K562 (cell line): ENCODE results near the gene B4GALT5. TPM values are rescaled to one million over a fixed set of nuclear protein-coding genes. Genes with fewer than 3 reads are reported as not detected.
A peak's percentile ranks its signal among the peaks of the same experiment; 100 is the strongest.

Experiments used
- C11orf30 ChIP-seq: fragments of 450-650 bp; IDR thresholded peaks from 2 replicates; pipeline ENCODE4 v1.6.1; 2016; ENCODE audit warnings: low read depth, mild to moderate bottlenecking
- CBFA2T3 ChIP-seq: fragments of 450-650 bp; IDR thresholded peaks from 2 replicates; pipeline ENCODE4 v1.6.1; 2017
- CGGBP1 ChIP-seq: fragments of 250-450 bp; sonication (Bioruptor Pico); IDR thresholded peaks from 2 replicates; pipeline ENCODE4 v1.9.0; 2021; ENCODE audit warnings: mild to moderate bottlenecking
- CHD1 ChIP-seq: fragments of 200-600 bp; sonication (generic); IDR thresholded peaks from one replicate; pipeline ENCODE4 v1.6.1; 2012; ENCODE audit warnings: mild to moderate bottlenecking, moderate library complexity, low read length, inconsistent platforms
- COPS2 ChIP-seq: fragments of 450-650 bp; conservative IDR thresholded peaks from 2 replicates; pipeline ENCODE4 v1.6.1; 2016; ENCODE audit warnings: mild to moderate bottlenecking, moderate library complexity
- DPF2 ChIP-seq: fragments of 450-650 bp; IDR thresholded peaks from 2 replicates; pipeline ENCODE4 v1.6.1; 2016
- EP400 ChIP-seq: fragments of 450-650 bp; IDR thresholded peaks from 2 replicates; pipeline ENCODE4 v1.6.1; 2017; ENCODE audit warnings: antibody characterized with exemption, mild to moderate bottlenecking, moderate library complexity
- HDAC1 ChIP-seq, 2 experiments: fragments of 450-650 bp; IDR thresholded peaks; 2 replicates each; pipeline ENCODE4 v1.6.1; 2016 to 2017; ENCODE audit warnings: inconsistent platforms in 1 of 2, mild to moderate bottlenecking in 1 of 2, moderate library complexity in 1 of 2
- HDAC2 ChIP-seq: fragments of 450-650 bp; IDR thresholded peaks from 2 replicates; pipeline ENCODE4 v1.6.1; 2016; ENCODE audit warnings: mild to moderate bottlenecking
- HES1 ChIP-seq: fragments of 450-650 bp; IDR thresholded peaks from 2 replicates; pipeline ENCODE4 v1.6.1; 2016; ENCODE audit warnings: low read depth, mild to moderate bottlenecking, moderate library complexity
- MYNN ChIP-seq, 2 experiments: sonication (generic); formaldehyde crosslinking in 1 of 2; IDR thresholded peaks; 2 replicates each; pipeline versions ENCODE4 v1.5.0 to v1.6.1; 2016 to 2020; ENCODE audit warnings: antibody characterized with exemption in 1 of 2, missing genetic modification reagents in 1 of 2
- PML ChIP-seq: IDR thresholded peaks from 2 replicates; pipeline ENCODE4 v1.6.1; 2012; ENCODE audit warnings: low read length, inconsistent platforms
- POLR2AphosphoS5 ChIP-seq: IDR thresholded peaks from 2 replicates; pipeline ENCODE4 v1.6.1; 2011; ENCODE audit warnings: mild to moderate bottlenecking, low read depth, low read length, moderate library complexity; ENCODE audit not compliant: control insufficient read depth, insufficient read depth
- RCOR1 ChIP-seq, 2 experiments: IDR thresholded peaks; 2 replicates each; pipeline ENCODE4 v1.6.1; 2012; ENCODE audit warnings: low read depth in 2 of 2, low read length in 2 of 2, borderline replicate concordance in 1 of 2, improper control_type of control experiment in 1 of 2
- RERE ChIP-seq: sonication (generic); formaldehyde crosslinking; IDR thresholded peaks from 2 replicates; pipeline ENCODE4 v1.8.0; 2023; ENCODE audit warnings: missing genetic modification reagents, mild to moderate bottlenecking, borderline replicate concordance
- STAT5A ChIP-seq: IDR thresholded peaks from 2 replicates; pipeline ENCODE4 v1.6.1; 2012; ENCODE audit warnings: low read length, inconsistent platforms, borderline replicate concordance
- TBP ChIP-seq: optimal IDR thresholded peaks from 2 replicates; pipeline ENCODE3; 2011; ENCODE audit warnings: low read depth, low read length, improper control_type of control experiment
- TCF3 ChIP-seq: sonication (generic); formaldehyde crosslinking; IDR thresholded peaks from 2 replicates; pipeline ENCODE4 v1.4.0; 2020; ENCODE audit warnings: mild to moderate bottlenecking, missing genetic modification reagents
- ZNF23 ChIP-seq: fragments of 250-450 bp; sonication (Bioruptor Pico); IDR thresholded peaks from 2 replicates; pipeline ENCODE4 v1.4.0; 2020; ENCODE audit warnings: mild to moderate bottlenecking
- ZNF639 ChIP-seq, 2 experiments: fragments of 200-800 bp in 1 of 2; sonication (Bioruptor generic) in 1 of 2; sonication (generic) in 1 of 2; formaldehyde crosslinking in 1 of 2; IDR thresholded peaks in 1 of 2; conservative IDR thresholded peaks in 1 of 2; 2 replicates each; pipeline versions ENCODE4 v1.5.0 to v1.6.1; 2016 to 2020; ENCODE audit warnings: missing compliant biosample characterization in 1 of 2, missing genetic modification characterization in 1 of 2, missing genetic modification reagents in 1 of 2
- polyA plus RNA-seq, 8 experiments: library from polyadenylated mRNA; depleted of rRNA in 4 of 8; stranded (reverse) in 5 of 8; unstranded in 3 of 8; fragments of >200 nt; fragmentation: Nextera tagmentation in 2 of 8; fragmentation: Illumina TruSeq in 1 of 8; extraction: Ambion mirVana in 2 of 8; extraction: Trizol in 1 of 8; gene quantifications; 2 replicates each; pipeline versions ENCODE4 v1.2.1 to v1.2.3, GENCODE V29; 2011 to 2014; ENCODE audit warnings: inconsistent platforms in 1 of 8, missing spikeins in 1 of 8
- total RNA-seq, 7 experiments: library from RNA; depleted of rRNA in 6 of 7; stranded (reverse); fragments of >200 nt in 6 of 7; fragmentation: Illumina TruSeq in 2 of 7; extraction: Trizol in 2 of 7; gene quantifications; 2 replicates each; pipeline versions ENCODE4 v1.2.1 to v1.2.3, GENCODE V29; 2011 to 2021; ENCODE audit warnings: low replicate concordance in 1 of 7

The B4GALT5 gene
- total and polyA plus RNA-seq, 9 of the 15 experiments (the other 6 are each of a cell fraction or from before 2014, with no cell fraction given): 8.5 to 32.6 (median 23.4) TPM

GRCh38 chr20:49583669-49584417 is 129.8 kb downstream of the B4GALT5 start (continued):
- TF ChIP-seq ZNF639 (CRISPR knock-in tag; conservative IDR thresholded peaks at IDR 0.05 in 1 of 2, IDR thresholded peaks at IDR 0.05 in 1 of 2): peak in 1 of 2 experiments; percentile 67; a peak in 1 of 4 replicates
- peak; percentile 83 for TF ChIP-seq HES1
- TF ChIP-seq PML: 0 out of 2 replicates have a peak, but pooled peaks have one; percentile 18
- no peak for TF ChIP-seq COPS2
- peak; percentile 73 for TF ChIP-seq HDAC2
- TF ChIP-seq RERE (CRISPR knock-in tag): 0 out of 2 replicates have a peak, but pooled peaks have one; percentile 29
- TF ChIP-seq TBP: no peak
- TF ChIP-seq CGGBP1 (CRISPR knock-in tag): no peak
- TF ChIP-seq CBFA2T3: peak; percentile 91
- peak; percentile 64 for TF ChIP-seq DPF2
- no peak for TF ChIP-seq ZNF23 (CRISPR knock-in tag)
- TF ChIP-seq TCF3 (CRISPR knock-in tag): peak; percentile 75
- no peak for TF ChIP-seq MYNN (IDR thresholded peaks at IDR 0.05)
- TF ChIP-seq MYNN (CRISPR knock-in tag; IDR thresholded peaks at IDR 0.05): no peak
- TF ChIP-seq STAT5A: peak; percentile 39; the same call in 1 of the 2 replicates
- no peak for TF ChIP-seq EP400
- TF ChIP-seq POLR2AphosphoS5: peak; percentile 47; the same call in 1 of the 2 replicates
- TF ChIP-seq CHD1: no peak
- TF ChIP-seq C11orf30: peak; percentile 39; the same call in 1 of the 2 replicates
- peak; percentile 82 to 98; a peak in 3 of 4 replicates for TF ChIP-seq RCOR1 (IDR thresholded peaks at IDR 0.05; ENCODE audit: borderline replicate concordance in 1 of 2, low read depth in 2 of 2, low read length in 2 of 2)
- TF ChIP-seq HDAC1 (IDR thresholded peaks at IDR 0.05): peak in 1 of 2 experiments; percentile 74; a peak in 2 of 4 replicates
